Upper lobe of left lung (tissue), 6 donors: ENCODE results near the gene SEC14L2. TPM values are rescaled to one million over a fixed set of nuclear protein-coding genes. Genes with fewer than 3 reads are reported as not detected.

Source experiments
- ATAC-seq, 2 donors: fragments of 200-7000 bp; cut with Tn5 transposase; one replicate each; pipeline ENCODE4 v1.9.1; 2022; ENCODE audit warnings: mild to moderate bottlenecking in 2 of 2, moderate library complexity in 2 of 2; ENCODE audit not compliant: low FRiP score in 2 of 2
- DNase-seq, 2 donors: peaks; one replicate each; pipeline ENCODE4 v3.0.0-alpha.2; 2019 to 2020
- H3K27ac ChIP-seq, 4 donors: fragments of 200-600 bp; sonication (generic); one replicate each; pipeline ENCODE4 v1.5.1; 2016 to 2019
- H3K27me3 ChIP-seq, 4 donors: fragments of 200-600 bp; sonication (generic); one replicate each; pipeline ENCODE4 v1.5.1; 2017 to 2019
- H3K36me3 ChIP-seq, 4 donors: fragments of 200-600 bp; sonication (generic); one replicate each; pipeline ENCODE4 v1.5.1; 2016 to 2019
- H3K4me1 ChIP-seq, 4 donors: fragments of 200-600 bp; sonication (generic); one replicate each; pipeline ENCODE4 v1.5.1; 2018 to 2019
- H3K4me3 ChIP-seq, 4 donors: fragments of 200-600 bp; sonication (generic); one replicate each; pipeline ENCODE4 v1.5.1; 2017 to 2019; ENCODE audit warnings: mild to moderate bottlenecking in 2 of 4, moderate library complexity in 1 of 4
- H3K9me3 ChIP-seq, 4 donors: fragments of 200-600 bp; sonication (generic); one replicate each; pipeline ENCODE4 v1.5.1; 2018 to 2019
- EP300 ChIP-seq, 4 donors: sonication (generic); formaldehyde crosslinking; IDR thresholded peaks; one replicate each; pipeline ENCODE4 v1.5.1; 2017; ENCODE audit warnings: antibody characterized with exemption in 4 of 4, control low read depth in 2 of 4
- POLR2A ChIP-seq, 4 donors: fragments of 450-650 bp; IDR thresholded peaks; one replicate each; pipeline ENCODE4 v1.5.1; 2016 to 2017; ENCODE audit warnings: antibody characterized with exemption in 4 of 4, mild to moderate bottlenecking in 2 of 4
- POLR2AphosphoS5 ChIP-seq, 2 donors: sonication (generic); formaldehyde crosslinking; IDR thresholded peaks; one replicate each; pipeline ENCODE4 v1.5.1; 2017; ENCODE audit warnings: antibody characterized with exemption in 2 of 2
- WGBS, 2 donors: methylation state at CpG; one replicate each; pipeline ENCODE4 v1.1.5; 2017 to 2018; 5-methylcytosine and 5-hydroxymethylcytosine counted together
- total RNA-seq, 6 donors: library from RNA; depleted of rRNA in 4 of 6; stranded (reverse); fragments of >200 nt in 4 of 6; gene quantifications; one replicate each; pipeline versions ENCODE4 v1.1.0 to v1.2.1, GENCODE V29; 2016 to 2021
- TF ChIP-seq, protein P1 (sequence below), 6 experiments: fragments of 450-650 bp in 4 of 6; fragments of 200-600 bp in 2 of 6; sonication (generic) in 2 of 6; IDR thresholded peaks; one replicate each; pipeline ENCODE4 v1.5.1; 2016 to 2019; ENCODE audit warnings: antibody characterized with exemption in 6 of 6
- donor health status: DM: no; HTN: no; CAD: no; lungs with moderate emphysema.
- donor health status: DM: no; HTN: yes; CAD: no; lungs with severe emphysema.

SEC14L2 gene
- total RNA-seq, 6 donors from 2014 or later, result 5.6 to 12.6 (median 8.4) TPM

DNA sequence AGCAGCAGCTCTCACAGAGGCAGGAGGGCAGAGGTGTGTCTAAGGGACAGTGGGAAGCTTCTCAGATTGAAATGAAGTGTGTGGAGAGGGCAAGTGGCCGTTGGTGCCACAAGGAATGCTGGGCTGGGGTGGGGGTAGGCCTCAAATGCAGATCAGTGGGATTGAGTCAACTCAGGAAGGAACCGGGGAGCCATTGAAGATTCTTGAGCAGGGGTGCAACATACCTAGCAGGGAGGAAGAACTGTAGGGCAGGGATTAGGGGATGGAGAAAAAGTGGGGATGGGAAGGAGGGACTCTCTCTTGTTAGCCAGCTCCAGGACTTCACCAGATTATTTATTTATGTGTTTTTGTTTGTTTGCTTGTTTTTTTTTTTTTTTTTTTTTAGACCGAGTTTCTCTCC lies 2.9 kb upstream of the SEC14L2 start:
- no peak for DNase-seq

DNA sequence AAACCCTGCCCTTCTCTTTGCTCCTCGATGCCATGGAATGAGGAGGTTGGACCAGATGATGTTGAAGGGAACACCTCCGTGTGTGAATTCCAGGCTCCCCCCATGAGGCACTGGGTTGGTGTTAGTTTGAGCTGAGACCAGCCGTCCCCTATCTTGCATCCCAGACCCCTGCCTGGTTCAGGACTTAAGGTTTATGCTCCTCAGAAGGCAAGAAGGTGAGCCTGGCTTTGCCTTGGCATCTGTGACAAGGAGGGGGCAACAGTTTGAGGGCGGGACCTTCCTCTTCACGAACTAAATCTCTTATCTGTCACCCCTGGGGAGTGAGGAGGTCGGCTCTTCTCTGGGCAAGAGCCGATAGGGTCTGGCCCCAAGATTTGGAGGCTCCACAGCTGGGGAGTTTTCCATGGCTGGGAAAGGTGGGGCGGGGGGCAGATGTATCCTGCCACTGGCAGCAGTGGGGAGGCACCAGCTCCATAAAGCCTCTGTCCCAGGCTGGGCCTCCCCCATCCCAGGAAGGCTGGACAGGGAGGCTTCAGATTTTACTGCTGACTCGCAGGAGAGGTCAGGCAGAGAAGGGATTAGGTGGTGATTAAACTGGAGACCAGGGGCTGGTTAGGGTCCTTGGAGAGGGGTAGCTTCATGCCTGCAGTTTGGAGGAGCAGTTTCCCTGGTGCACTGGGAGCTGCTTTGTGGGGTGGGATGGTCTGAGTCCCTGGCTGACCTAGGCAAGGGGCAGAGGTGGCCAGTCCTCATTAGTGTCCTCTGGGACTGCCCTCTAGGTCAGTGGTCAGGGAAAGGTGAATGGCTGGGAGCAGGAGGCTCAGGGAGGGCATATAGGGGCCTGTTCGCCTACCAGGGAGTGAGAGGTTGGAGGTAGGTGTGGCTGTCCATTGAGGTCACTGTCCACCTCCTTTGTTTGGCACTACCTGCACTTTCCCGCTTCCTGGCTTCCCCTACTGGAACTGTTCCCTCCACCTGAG lies 1.1 kb downstream of the SEC14L2 start:
- 24 to 26% methylated on average over 5 to 10 of the region's 11 CpGs for WGBS, 2 donors
- peak overlapping the region in 1 of 4 donors; percentile 62 for H3K27ac ChIP-seq

More for the DNA sequence above, 2.9 kb upstream of the SEC14L2 start:
- Histone ChIP-seq H3K27me3 (peaks cover 0 to 24% (median 0%) of the 10 kb centered on the region in 4 donors), H3K9me3 (no peaks in the 10 kb centered on the region), H3K4me3 (no peak overlapping the region), H3K36me3 (no peaks in the 10 kb centered on the region), H3K27ac (no peak overlapping the region), H3K4me1 (peaks cover 20 to 36% (median 27%) of the 10 kb centered on the region in 4 donors)
- WGBS, 2 donors, result 80 to 82% methylated on average over 3 of the region's 3 CpGs
- TF ChIP-seq EP300 (IDR thresholded peaks at IDR 0.05) (no peak), POLR2AphosphoS5 (IDR thresholded peaks at IDR 0.05) (no peak), POLR2A (IDR thresholded peaks at IDR 0.05) (no peak)
- TF ChIP-seq, protein P1, sequence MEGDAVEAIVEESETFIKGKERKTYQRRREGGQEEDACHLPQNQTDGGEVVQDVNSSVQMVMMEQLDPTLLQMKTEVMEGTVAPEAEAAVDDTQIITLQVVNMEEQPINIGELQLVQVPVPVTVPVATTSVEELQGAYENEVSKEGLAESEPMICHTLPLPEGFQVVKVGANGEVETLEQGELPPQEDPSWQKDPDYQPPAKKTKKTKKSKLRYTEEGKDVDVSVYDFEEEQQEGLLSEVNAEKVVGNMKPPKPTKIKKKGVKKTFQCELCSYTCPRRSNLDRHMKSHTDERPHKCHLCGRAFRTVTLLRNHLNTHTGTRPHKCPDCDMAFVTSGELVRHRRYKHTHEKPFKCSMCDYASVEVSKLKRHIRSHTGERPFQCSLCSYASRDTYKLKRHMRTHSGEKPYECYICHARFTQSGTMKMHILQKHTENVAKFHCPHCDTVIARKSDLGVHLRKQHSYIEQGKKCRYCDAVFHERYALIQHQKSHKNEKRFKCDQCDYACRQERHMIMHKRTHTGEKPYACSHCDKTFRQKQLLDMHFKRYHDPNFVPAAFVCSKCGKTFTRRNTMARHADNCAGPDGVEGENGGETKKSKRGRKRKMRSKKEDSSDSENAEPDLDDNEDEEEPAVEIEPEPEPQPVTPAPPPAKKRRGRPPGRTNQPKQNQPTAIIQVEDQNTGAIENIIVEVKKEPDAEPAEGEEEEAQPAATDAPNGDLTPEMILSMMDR (IDR thresholded peaks at IDR 0.05), result no peak
- no peak for ATAC-seq

DNA sequence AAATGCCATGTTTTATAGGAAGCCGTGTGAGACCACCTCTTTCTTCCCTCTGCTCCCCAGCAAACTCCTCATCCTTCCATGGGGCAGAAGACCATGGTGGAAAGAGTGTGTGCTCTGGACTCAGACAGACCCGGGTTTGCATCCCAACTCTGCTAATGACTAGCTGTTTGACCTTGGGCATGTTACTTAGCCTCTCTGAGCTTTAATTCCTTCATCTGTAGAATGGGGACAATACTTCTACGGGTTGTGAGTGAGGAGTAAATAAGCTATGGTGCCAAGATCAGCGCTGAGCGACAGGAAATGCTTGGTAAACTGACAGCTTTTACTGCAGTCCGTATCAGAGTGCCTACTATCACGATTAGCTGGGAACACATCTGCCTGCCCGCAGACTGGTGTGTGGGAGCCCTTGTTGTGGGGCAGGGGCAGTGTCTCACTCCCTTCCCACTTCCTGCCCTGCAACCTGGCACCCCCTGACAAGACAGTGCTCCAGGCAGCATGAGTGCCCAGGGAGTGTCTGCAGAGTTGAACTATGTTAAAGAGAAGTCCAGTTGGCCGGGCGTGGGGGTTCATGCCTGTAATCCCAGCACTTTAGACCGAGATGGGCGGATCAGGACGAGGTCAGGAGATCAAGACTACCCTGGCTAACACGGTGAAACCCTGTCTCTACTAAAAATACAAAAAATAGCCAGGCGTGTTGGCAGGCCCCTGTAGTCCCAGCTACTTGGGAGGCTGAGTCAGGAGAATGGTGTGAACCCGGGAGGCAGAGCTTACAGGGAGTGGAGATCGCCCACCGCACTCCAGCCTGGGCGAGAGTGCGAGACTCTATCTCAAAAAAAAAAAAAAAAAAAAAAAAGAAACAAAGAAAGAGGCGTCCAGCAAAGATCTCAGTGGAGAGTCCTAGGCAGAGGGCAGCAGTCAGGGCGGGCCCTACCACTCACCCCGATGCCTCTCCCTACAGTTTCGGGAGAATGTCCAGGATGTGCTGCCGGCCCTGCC lies 2.2 kb downstream of the SEC14L2 start:
- WGBS, 2 donors, result 64 to 74% methylated on average over 23 to 25 of the region's 25 CpGs
- H3K27ac ChIP-seq, result no peak overlapping the region
- DNase-seq, result no peak
- no peaks in the 10 kb centered on the region for H3K36me3 ChIP-seq
- H3K4me3 ChIP-seq, result no peak overlapping the region
- ATAC-seq, result no peak
- no peaks in the 10 kb centered on the region for H3K9me3 ChIP-seq
- TF ChIP-seq POLR2A (IDR thresholded peaks at IDR 0.05), result no peak
- TF ChIP-seq POLR2AphosphoS5 (IDR thresholded peaks at IDR 0.05), result no peak
- TF ChIP-seq EP300 (IDR thresholded peaks at IDR 0.05), result no peak
- peaks cover 0 to 26% (median 0%) of the 10 kb centered on the region in 4 donors for H3K27me3 ChIP-seq
- peaks cover 20 to 27% (median 22%) of the 10 kb centered on the region in 4 donors for H3K4me1 ChIP-seq

More for the DNA sequence above, 1.1 kb downstream of the SEC14L2 start:
- Histone ChIP-seq H3K4me1 (peaks cover 20 to 28% (median 25%) of the 10 kb centered on the region in 4 donors), H3K36me3 (no peaks in the 10 kb centered on the region), H3K27me3 (peaks cover 0 to 26% (median 0%) of the 10 kb centered on the region in 4 donors), H3K4me3 (peak overlapping the region; percentile 46 to 77 (median 67)), H3K9me3 (no peaks in the 10 kb centered on the region)
- DNase-seq (no peak), ATAC-seq (peak in 1 of 2 donors; percentile 27)
- no peak for TF ChIP-seq POLR2A (IDR thresholded peaks at IDR 0.05)
- no peak for TF ChIP-seq EP300 (IDR thresholded peaks at IDR 0.05)
- TF ChIP-seq POLR2AphosphoS5 (IDR thresholded peaks at IDR 0.05), result no peak
- TF ChIP-seq, protein P1 (IDR thresholded peaks at IDR 0.05), result no peak

DNA sequence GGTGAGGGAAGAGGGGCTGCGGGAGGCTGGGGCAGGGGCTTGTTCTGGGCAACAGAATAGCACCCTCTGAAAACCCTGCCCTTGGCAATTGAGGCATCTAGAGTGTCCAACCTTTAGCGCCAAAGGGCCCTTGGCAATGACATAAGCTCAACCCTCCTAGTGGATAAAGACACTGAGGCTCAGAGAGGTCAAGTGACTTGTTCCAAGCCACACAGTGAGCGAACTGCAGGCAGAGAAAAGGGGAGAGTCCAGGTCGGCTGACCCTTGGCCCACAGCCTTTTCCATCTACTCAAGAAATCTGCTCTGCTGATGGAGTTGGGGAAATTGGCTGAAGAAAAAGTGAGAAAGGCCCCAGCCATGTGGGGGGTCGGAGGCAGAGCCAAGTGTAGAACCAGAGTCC lies 2.9 kb downstream of the SEC14L2 start:
- no peak overlapping the region for H3K27ac ChIP-seq
- no peak for ATAC-seq
- H3K27me3 ChIP-seq, result peaks cover 0 to 26% (median 0%) of the 10 kb centered on the region in 4 donors
- no peak overlapping the region for H3K4me3 ChIP-seq
- H3K9me3 ChIP-seq, result no peaks in the 10 kb centered on the region
- peaks cover 20 to 27% (median 22%) of the 10 kb centered on the region in 4 donors for H3K4me1 ChIP-seq
- no peaks in the 10 kb centered on the region for H3K36me3 ChIP-seq
- DNase-seq, result no peak
- TF ChIP-seq POLR2AphosphoS5 (IDR thresholded peaks at IDR 0.05), result no peak
- TF ChIP-seq POLR2A (IDR thresholded peaks at IDR 0.05), result no peak
- no peak for TF ChIP-seq EP300 (IDR thresholded peaks at IDR 0.05)
- TF ChIP-seq, protein P1 (IDR thresholded peaks at IDR 0.05), result no peak
- WGBS, 2 donors, result 79 to 91% methylated on average over 5 of the region's 5 CpGs
